IPS-18c (cell line): ENCODE measurements around the gene TMEM52.
A peak's percentile ranks its signal among the peaks of the same experiment; 100 is the strongest.

Source experiments
- H3K4me3 ChIP-seq: 2 replicates; pipeline ENCODE4 v1.7.0; 2013; ENCODE audit warnings: low read depth, mild to moderate bottlenecking, low read length, moderate library complexity; ENCODE audit not compliant: insufficient read depth
- H3K9me3 ChIP-seq: one replicate; pipeline ENCODE4 v1.6.1; 2013; ENCODE audit warnings: mild to moderate bottlenecking, low read length, moderate library complexity; ENCODE audit not compliant: control insufficient read depth, insufficient read depth

The TMEM52 gene

GRCh38 chr1:1921901-1922701, 3.0 kb upstream of the TMEM52 start:
- H3K9me3 ChIP-seq: peaks cover 3% of the 10 kb centered on the region
- no peak overlapping the region for H3K4me3 ChIP-seq

- no peaks in the 10 kb centered on the region for H3K9me3 ChIP-seq
- H3K4me3 ChIP-seq: no peak overlapping the region
Observed at GRCh38 chr1:1921459-1921862, 2.4 kb upstream of the TMEM52 start.

GRCh38 chr1:1920608-1921458, 1.8 kb upstream of the TMEM52 start:
- H3K9me3 ChIP-seq: no peaks in the 10 kb centered on the region
- H3K4me3 ChIP-seq: no peak overlapping the region

GRCh38 chr1:1920057-1920607, 1.1 kb upstream of the TMEM52 start:
- Histone ChIP-seq H3K9me3 (no peaks in the 10 kb centered on the region), H3K4me3 (peak overlapping the region; percentile 44; the same call in 1 of the 2 replicates)

- Histone ChIP-seq H3K9me3 (no peaks in the 10 kb centered on the region), H3K4me3 (peak overlapping the region; percentile 65; the same call in 1 of the 2 replicates)
Observed at GRCh38 chr1:1919304-1920056, 401 bp upstream of the TMEM52 start.

- peak overlapping the region; percentile 65 for H3K4me3 ChIP-seq
- H3K9me3 ChIP-seq: no peaks in the 10 kb centered on the region
Observed at GRCh38 chr1:1917995-1918900, 831 bp downstream of the TMEM52 start.

GRCh38 chr1:1917304-1917976, 1.6 kb downstream of the TMEM52 start:
- Histone ChIP-seq H3K9me3 (no peaks in the 10 kb centered on the region), H3K4me3 (no peak overlapping the region)

- H3K9me3 ChIP-seq: no peaks in the 10 kb centered on the region
- H3K4me3 ChIP-seq: no peak overlapping the region
Observed at GRCh38 chr1:1916851-1917251, 2.2 kb downstream of the TMEM52 start.

GRCh38 chr1:1915911-1916840, 2.9 kb downstream of the TMEM52 start:
- Histone ChIP-seq H3K9me3 (no peaks in the 10 kb centered on the region), H3K4me3 (no peak overlapping the region)

- H3K4me3 ChIP-seq: no peak within 1 kb of the TSS
- H3K9me3 ChIP-seq: no peaks in the 10 kb centered on the region
Observed at GRCh38 chr1:1914971-1915692, 3.9 kb downstream of the TMEM52 start, which contains the start of gene CALML6. Gene CALML6 (plus strand): TSS chr1:1915260. CDS start chr1:1915281, 21 bp downstream.

GRCh38 chr1:1914101-1914970, 4.7 kb downstream of the TMEM52 start:
- no peaks in the 10 kb centered on the region for H3K9me3 ChIP-seq
- no peak overlapping the region for H3K4me3 ChIP-seq

GRCh38 chr1:1911350-1912041, 7.6 kb downstream of the TMEM52 start:
- Histone ChIP-seq H3K9me3 (no peaks in the 10 kb centered on the region), H3K4me3 (no peak overlapping the region)
